ENCODE measurements around the gene DDA1. TPM values are rescaled to one million over a fixed set of nuclear protein-coding genes. Genes with fewer than 3 reads are reported as not detected.

The DDA1 gene
- total and polyA plus RNA-seq, 9 of the 15 experiments (the other 6 are each of a cell fraction or from before 2014, with no cell fraction given): 1.4 to 83.8 (median 33.8) TPM

DNA sequence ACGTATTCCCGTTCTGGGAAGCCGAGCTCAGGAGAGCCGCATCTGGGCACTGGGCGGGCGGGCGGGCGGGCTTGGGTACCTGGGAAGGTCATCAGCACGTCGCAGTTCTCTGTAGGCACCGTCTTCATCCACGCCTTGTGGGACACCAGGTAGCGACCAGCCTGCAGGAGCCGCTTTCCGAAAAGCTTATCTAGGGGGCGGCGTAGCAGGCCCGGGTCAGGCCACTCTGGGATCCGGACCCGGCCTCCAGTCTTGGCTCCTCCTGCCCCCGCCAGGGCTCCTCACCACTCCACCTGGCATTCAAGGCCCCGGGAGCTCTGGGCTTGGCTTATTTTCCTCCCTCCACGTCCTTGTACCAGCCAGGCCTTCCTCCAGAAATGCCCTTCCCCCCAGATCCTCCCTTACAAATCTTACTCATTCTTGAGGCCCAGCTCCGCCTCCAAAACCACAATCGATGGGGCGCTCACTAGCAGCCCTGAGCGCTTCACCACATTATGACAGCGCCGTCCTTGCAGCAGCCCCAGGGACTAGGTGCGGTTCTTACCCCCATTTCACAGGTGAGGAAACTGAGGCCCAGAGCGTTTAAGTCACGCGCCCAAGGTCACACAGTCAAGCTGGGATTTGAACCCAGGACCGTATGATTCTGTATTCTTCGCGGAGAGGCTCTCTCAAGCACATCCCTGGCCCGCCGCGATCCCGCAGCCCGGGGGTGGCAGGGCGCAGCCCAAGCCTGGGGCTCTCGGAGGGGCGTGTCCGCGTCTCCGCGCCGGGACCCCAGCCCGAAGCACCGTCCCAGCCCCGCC is 24.4 kb downstream of the DDA1 start (continued):
- TF ChIP-seq HDAC2 (IDR thresholded peaks at IDR 0.05): peak; percentile 98; the same call in 1 of the 2 replicates
- TF ChIP-seq NUFIP1 (IDR thresholded peaks at IDR 0.05; ENCODE audit: partially characterized antibody): no peak
- TF ChIP-seq ZSCAN32 (CRISPR knock-in tag; IDR thresholded peaks at IDR 0.05): peak; percentile 4; the same call in 1 of the 2 replicates
- no peak for TF ChIP-seq ZNF507 (tag; conservative IDR thresholded peaks at IDR 0.05)
- TF ChIP-seq ARID1B (IDR thresholded peaks at IDR 0.05): peak; percentile 71
- TF ChIP-seq PCBP2 (IDR thresholded peaks at IDR 0.05; ENCODE audit: low read depth, low read length, poor library complexity, severe bottlenecking): no peak
- no peak for TF ChIP-seq NCOA4 (IDR thresholded peaks at IDR 0.05; ENCODE audit: partially characterized antibody)
- TF ChIP-seq, protein P1, sequence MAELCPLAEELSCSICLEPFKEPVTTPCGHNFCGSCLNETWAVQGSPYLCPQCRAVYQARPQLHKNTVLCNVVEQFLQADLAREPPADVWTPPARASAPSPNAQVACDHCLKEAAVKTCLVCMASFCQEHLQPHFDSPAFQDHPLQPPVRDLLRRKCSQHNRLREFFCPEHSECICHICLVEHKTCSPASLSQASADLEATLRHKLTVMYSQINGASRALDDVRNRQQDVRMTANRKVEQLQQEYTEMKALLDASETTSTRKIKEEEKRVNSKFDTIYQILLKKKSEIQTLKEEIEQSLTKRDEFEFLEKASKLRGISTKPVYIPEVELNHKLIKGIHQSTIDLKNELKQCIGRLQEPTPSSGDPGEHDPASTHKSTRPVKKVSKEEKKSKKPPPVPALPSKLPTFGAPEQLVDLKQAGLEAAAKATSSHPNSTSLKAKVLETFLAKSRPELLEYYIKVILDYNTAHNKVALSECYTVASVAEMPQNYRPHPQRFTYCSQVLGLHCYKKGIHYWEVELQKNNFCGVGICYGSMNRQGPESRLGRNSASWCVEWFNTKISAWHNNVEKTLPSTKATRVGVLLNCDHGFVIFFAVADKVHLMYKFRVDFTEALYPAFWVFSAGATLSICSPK (IDR thresholded peaks at IDR 0.05; ENCODE audit: borderline replicate concordance): no peak
- peak; percentile 82 for TF ChIP-seq JUND (IDR thresholded peaks at IDR 0.05; ENCODE audit: borderline replicate concordance, low read depth, low read length)
- TF ChIP-seq JUND (tag; IDR thresholded peaks at IDR 0.05; ENCODE audit: borderline replicate concordance, low read depth, low read length): peak; percentile 79; the same call in 2 of the 3 replicates
- TF ChIP-seq CREB5 (CRISPR knock-in tag; IDR thresholded peaks at IDR 0.05): no peak
- TF ChIP-seq KDM1A (IDR thresholded peaks at IDR 0.05): peak; percentile 95 to 98
- no peak for TF ChIP-seq SREBF2 (CRISPR knock-in tag; IDR thresholded peaks at IDR 0.05)
- TF ChIP-seq TFAM (CRISPR knock-in tag; conservative IDR thresholded peaks at IDR 0.05): no peak
- TF ChIP-seq ZNF830 (CRISPR knock-in tag; IDR thresholded peaks at IDR 0.05): no peak
- 0 out of 2 replicates have a peak, but pooled peaks have one; percentile 49 for TF ChIP-seq GABPB2 (CRISPR knock-in tag; conservative IDR thresholded peaks at IDR 0.05)
- no peak; the same call in 1 of the 2 replicates for TF ChIP-seq ZNF311 (CRISPR knock-in tag; IDR thresholded peaks at IDR 0.05)
- no peak for TF ChIP-seq HNRNPK (IDR thresholded peaks at IDR 0.05; ENCODE audit: low read depth, low read length, poor library complexity, severe bottlenecking)
- peak; percentile 79 for TF ChIP-seq HMBOX1 (IDR thresholded peaks at IDR 0.05)
- TF ChIP-seq ARID2 (IDR thresholded peaks at IDR 0.05): no peak
- TF ChIP-seq THRAP3 (IDR thresholded peaks at IDR 0.05; ENCODE audit: borderline replicate concordance): no peak
- TF ChIP-seq PRMT5 (CRISPR knock-in tag; IDR thresholded peaks at IDR 0.05): no peak

Measured in K562 (cell line).